Hematopoietic multipotent progenitor cell treated with erythropoietin and hydrocortisone succinate and interleukin-3 and kit ligand, for 17 days (in vitro differentiated cells): ENCODE data around the gene TBXA2R.

ENCODE experiments used
- DNase-seq: peaks from one replicate; pipeline ENCODE4 v3.0.0-alpha.2; 2015; ENCODE audit warnings: low spot score

Gene TBXA2R

DNA sequence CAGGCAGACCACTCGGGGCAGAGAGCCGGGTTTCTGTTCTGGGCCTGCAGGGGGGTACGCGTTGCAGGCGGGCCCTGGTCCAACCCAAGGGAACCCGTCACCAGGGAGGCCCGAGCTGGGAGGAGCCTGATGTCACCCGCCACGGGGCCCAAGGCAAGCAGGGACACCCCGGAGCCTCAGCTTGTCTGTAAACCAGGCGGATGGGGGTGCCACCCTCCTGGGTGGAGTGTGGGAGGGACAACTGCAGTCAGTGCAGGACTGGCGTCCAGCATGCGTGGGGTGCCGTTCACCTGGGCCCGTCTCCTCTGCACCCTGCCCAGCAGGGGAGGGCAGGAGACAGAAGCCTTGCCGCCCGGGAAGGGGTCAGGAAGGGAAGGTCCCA lies 12.9 kb upstream of the TBXA2R start:
- DNase-seq: no peak

- no peak for DNase-seq
Measured at GRCh38 chr19:3618811-3619630, 12.3 kb upstream of the TBXA2R start.

DNA sequence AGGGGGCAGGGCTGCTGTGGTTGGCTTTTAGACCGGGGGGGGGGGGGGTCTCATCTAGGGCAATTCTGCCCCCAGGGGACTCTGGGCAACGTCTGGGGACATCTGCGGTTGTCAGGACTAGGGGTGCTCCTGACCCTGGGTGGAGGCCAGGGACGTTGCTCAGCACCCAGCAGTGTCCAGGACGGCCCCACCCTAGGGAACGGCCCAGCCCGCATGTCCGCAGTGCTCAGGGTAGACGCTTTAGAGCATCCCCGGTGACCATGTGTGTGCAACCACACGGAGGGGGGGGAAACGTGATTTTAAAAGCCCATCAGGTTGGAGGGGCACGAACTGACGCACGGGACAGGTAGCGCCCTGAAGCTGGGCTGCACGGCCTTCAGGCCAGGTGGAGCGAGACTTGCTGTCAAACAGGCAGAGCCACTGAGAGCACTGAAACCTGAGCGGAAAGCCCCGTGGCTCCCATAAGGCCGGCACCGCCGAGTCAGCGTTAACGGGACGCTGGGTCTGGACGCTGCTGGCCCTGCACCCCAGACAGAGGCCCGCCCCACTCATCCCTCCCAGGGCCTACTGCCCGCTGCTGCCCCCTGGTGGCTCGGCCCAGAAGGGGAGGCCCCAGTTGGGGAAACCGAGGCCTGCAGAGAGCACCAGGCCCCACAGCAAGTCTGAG lies 11.6 kb upstream of the TBXA2R start:
- peak; percentile 60 for DNase-seq

DNA sequence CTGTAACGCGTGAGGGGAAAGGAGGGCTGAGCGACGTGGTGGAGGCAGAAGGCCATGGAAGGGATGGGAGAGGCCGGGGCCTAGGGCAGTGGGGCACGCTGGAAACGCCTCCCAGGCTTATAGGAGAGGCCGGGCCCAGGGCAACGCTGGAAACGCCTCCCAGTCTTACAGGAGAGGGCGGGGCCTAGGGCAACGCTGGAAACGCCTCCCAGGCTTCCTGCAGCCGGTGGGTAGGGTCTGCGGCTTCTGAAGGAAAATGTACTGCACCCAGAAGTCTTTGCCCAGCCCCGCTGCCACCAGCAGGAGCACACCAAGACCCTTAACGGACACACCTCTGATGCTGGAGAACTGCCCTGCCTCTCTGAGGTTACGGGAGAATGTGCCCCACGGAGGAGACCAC lies 10.8 kb upstream of the TBXA2R start:
- DNase-seq: no peak

DNA sequence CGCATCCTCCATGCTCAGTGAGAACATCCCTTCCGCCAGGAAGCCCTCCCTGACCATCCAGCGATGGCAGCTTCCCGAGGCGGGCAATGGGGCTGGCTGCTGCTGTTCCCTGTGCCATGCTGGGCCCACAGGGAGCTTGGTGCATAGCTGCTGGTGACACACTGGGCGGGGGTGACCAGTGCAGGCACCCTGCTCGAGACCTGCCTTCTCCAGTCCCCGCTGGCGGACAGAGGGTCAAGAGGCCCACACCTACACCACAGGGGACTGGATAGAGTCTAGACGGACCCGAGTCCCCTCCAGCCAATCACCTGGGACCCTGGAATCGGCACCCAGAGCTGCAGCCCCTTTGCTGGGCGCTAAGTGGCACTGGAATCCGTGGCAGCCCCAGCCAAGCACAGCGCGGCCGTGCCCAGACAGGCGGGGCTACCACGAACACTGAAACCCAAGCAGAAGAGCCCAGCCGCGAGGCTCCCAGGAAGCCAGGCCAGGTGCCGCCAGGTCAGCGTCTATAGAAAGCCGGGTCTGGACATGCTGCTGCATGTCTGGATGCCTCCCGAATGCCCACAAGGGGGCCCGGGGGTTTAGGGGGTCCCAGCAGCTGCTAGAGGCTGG lies 9.0 kb upstream of the TBXA2R start:
- no peak for DNase-seq

DNA sequence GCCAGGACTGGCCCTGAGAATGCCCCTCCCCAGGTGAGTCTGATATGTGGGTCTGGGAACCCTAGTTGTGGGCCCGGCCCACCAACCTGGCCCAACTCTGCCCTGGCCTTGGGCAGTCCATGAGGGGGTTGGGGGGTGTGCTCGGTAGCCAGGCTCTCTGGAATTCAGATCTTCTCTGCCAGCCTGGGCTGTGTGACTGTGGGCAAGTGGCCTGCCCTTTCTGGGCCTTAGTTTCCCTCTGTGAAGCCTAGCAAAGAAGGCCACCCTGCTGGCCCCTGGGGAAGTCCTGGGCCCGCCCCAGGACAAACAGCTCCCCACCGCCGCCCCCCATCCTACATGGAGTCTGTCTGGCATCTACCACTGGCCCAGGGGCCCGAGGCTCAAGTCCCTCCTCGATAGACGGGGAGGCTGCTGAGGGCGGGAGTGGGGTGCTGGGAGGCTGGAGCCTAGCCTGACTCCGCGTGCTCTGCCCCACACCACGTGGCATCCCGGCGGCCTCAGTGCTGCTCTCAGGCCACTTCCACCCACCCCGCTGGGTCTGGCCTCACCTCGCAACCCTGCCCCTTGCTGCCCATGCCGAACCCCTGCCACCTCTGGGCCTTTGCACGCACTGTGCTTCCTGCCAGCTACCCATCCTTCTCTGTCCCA lies 8.3 kb upstream of the TBXA2R start:
- DNase-seq: no peak

DNA sequence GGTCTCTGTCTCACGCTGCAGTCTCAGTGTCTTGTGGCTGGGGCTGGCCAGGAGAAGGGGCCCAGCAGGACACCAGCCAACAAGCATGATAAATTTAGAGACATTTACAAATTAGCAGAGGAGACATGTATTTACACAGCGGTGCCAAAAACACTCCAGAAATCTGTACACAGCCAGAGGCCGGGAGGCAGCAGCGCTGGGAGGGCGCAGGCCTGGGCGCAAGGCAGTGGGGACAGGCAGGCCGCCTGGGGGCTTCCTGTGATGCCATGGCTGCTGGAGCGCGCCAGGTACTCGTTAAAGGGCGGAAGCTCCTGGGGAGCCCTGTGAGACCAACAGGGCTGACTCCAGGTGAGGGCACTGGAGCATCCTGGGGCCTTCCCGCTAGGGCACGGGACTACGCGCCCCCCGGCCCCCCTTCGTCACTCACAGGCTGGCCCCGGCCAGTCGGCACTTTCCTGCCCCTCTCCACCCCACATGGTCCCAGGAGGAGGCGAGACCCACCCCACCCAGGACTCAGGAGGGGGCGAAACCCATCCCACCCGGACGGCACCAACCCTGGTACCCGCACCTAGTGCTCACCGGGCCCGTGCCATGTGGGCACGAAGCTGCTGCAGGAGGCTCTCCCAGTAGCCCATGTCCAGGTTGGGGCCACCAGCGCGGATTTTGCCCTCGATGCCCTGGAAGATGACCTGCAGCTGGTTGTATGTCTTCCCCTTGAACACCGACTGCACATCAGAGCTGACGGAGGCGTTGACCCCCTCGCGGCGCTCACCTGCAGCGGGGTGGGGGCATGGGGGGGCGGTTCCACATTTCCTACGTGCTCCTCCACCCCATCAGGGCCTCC lies 7.4 kb upstream of the TBXA2R start:
- no peak for DNase-seq

GRCh38 chr19:3612901-3613741 lies 6.4 kb upstream of the TBXA2R start:
- DNase-seq: no peak

- DNase-seq: no peak
Measured at GRCh38 chr19:3612330-3612729, 5.7 kb upstream of the TBXA2R start.

DNA sequence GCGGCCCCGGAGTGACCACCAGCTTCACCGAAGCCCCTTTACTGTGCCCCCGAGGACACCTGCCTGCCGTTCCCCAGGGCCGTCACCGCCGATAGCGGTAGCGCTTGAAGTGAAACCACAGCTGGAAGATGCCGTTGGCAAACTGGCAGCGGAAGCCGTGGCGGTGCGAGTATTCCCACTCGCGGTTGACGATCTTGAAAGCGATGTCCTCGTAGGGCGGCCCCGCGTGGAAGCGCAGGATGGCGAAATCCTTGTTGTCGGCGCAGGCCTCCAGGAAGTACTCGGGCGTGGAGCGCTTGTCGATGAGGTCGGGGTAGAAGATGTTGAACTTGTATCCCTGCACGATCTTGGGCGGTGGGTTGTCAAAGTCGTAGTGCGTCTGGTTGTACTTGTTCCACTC lies 5.2 kb upstream of the TBXA2R start:
- no peak for DNase-seq

DNA sequence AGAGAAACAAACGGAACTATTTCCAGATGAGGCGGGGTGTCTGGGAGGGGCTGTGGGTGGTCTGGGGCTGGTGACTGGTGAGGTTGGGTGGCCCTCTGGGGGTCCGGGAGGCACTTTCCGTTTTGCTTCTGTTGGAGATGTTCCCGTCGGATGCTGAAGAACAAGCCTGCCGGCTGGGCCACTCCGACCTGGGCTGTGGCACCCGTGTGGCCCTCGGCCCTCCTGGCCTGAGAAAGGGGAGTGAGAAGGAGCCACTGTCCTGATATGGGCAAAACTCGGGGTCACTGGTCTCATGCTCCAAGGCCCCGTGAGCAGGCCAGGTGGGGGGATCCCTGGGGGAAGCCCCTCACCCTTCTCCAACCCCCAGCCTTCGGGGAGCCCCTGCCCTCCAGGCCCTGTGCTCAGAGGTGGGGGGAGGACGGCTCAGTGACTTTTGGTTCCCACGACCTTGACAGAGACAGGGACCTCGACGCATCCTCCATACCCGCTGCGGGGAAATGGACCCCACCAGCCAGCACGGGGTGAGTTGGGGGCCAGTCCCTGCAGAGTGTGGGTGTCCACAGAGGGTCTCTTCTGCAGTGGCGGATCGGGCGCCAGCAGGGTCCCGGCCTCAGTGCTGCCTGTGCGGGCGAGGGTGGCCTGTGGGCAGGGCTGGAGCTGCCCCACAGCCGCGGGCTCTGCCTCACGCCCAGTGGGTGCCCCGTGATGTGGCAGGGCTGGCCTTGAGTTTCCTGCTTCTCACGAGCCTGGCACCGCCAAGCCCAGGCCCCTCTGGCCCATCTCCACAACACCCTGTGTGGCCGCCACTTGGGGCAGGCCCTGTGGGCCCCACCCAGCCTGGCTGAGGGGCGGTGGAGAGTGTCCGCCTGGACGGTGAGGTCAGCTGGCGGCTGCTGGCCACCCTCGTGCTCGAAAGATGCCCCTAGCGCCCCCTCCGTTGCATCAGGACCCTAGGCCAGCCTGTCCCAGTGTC lies 4.4 kb upstream of the TBXA2R start:
- DNase-seq: no peak

DNA sequence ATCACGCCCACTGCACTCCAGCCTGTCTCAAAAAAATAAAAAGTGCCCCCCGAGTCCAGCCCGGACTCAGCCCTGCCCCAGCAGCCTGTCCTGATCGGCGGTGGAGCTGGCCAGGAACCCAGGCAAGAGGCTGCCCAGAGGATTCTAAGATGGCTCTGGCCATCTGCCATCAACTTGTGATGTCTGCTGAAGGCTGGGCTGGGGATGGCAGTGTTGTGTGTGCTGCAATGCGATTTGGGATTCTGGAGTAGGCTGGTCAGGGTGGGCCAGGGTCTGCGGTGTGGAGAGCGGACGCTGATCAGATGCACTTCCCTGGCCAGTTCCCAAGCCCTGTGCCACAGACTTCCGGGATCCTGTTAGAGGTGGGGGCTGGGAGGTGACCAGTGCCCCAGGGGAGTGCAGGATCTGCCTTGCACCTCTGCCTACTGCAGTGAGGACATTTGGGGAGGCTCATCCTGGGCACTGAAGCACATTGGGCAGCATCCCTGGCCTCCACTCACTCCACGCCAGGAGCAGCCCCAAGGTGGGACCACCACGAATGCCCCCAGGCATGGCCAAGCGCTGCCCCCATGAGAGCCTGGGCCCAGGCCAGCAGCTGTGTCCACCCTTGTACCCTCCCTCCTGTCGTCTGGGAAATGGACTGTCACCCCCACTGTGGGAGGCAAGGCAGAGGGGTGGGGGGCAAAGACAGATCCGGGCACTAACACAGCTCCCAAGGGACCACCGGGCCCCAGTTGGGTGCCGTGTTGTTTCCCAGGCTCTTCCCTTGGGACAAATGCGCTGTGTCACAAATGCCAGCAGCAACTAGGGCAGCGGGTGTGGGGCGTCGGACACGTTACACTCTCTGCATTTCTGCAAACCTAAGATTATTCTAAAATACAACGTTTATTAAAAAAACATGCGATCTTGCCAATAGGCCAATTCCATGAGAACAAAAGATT lies 3.4 kb upstream of the TBXA2R start:
- no peak for DNase-seq

GRCh38 chr19:3608750-3609322 lies 2.2 kb upstream of the TBXA2R start:
- DNase-seq: no peak

DNA sequence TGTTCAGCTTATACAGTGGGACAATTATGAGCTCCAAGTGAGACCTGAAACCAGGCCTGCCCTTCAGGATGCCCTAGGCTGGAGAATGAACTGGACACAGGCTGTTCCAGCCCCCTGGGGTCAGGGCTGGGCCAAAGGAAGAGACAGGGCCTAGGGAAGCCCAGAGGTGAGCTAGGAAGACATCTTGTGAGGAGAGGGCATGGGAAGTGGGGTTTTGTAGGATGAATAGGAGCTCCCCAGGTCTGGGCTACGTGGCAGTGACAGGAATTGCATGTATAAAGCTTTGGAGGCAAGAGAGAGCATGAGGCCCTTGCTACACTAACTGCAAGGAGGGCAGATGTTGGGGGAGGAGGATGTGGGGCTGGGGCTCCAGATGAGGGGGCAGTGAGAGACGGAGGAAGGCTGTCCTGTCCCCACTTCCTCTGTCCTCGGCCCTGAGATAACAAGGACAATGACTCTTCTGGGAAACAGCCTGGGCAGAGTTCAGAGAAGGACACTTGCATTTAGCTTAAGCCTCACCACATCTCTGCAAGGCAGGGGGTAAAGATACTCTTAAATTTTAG lies 1.5 kb upstream of the TBXA2R start:
- DNase-seq: no peak

DNA sequence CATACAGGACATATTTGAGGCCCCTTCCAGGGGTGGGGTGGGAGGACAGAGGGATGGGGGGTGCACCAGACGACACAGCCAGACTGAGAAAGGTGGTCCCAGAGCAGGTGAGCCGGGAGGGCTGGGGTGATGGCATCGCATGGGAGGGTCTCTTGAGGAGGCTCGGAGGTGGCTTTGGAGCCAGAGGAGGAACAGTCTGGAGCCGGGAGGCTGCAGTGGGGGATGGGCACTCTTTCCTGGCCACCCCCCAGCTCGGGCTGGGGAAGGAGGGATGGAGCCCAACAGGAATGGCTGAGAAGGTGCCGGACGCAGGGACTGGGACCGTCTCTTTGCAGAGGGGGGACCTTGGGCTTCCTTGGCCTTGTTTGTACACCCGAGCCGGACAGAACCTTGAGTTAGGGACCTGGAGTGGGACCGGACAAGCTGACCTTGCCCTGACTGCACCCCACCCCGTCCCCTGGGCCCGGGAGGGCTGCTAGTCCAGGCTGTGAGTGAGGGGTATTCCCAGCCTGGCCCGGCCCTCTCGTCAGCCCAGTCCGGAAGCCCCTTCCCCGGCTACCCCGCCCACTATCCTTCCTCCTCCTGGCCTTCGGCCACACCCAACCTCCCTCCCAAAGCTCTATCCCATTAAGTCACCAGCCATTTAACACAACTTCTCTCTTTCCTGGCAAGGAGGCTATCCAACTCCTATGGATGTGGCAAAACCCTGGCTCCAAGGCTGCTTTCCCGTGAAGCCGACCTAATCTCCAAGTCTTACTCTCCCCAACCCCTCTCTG lies 816 bp upstream of the TBXA2R start:
- no peak for DNase-seq

DNA sequence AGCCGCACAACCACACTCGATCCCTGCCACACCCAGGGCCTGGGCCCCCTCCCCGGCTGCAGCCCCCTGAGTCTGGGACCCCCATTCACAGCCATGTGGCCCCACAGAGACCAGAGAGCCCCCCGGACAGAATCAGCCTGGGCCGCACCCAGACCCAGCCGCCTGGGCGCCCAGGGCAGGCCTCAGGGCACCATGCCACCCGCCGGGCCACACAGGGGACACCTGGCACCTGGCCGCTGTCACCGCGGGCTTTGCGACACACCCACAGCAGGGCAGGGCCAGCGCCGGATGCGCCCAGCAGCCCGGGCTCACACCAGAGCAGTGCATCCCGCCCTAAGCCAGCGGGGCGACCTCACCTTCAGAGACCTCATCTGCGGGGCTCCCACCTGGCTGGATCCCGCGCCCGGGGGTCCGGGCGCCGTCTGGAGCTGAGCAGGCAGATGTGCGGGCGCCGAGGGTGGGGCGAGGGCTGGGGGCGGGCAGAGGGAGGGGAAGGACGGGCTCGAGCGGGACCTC lies 443 bp downstream of the TBXA2R start:
- DNase-seq: no peak

DNA sequence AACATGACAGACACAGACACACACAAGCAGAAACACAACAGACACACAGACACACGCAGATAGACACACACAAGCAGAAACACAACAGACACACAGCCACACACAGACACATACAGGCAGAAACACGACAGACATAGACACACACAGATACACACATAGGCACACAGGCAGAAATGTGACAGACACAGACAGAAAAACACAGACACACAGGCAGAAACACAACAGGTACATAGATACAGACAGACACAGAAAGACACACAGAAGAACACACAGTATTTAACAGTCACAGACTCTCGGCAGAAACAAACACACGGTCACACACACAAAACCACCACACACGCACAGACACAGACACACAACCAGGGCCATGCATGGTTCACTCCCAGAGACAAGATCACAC lies 905 bp downstream of the TBXA2R start:
- no peak for DNase-seq
